AG04449 (cell line): ENCODE results near the gene ARL5C.
A peak's percentile ranks its signal among the peaks of the same experiment; 100 is the strongest.
"Not testable (repeated sequence)": the region's sequence is repeated elsewhere in the genome, so short reads cannot be mapped to it uniquely, and the experiment has no call there.

ENCODE experiments used
- CTCF ChIA-PET: fragments of 350-600 bp; formaldehyde crosslinking; extraction: SDS; loops from one replicate; lab custom pipeline; 2021; ENCODE audit warnings: antibody characterized with exemption; lab: Yijun Ruan, JAX
- POLR2A ChIA-PET: fragments of 400-600, 350-600 bp; formaldehyde crosslinking; extraction: SDS; loops from one replicate; lab custom pipeline; 2020; ENCODE audit warnings: antibody characterized with exemption, inconsistent platforms; lab: Yijun Ruan, JAX
- DNase-seq: peaks from one replicate; pipeline ENCODE4 v3.0.0-alpha.2; 2010; ENCODE audit warnings: low read depth, low spot score
- H3K4me3 ChIP-seq: 2 replicates; pipeline ENCODE4 v1.5.1; 2011; ENCODE audit warnings: low read depth, mild to moderate bottlenecking, control low read depth, low read length
- TF ChIP-seq, protein P1 (sequence below): IDR thresholded peaks from one replicate; pipeline ENCODE4 v1.5.1; 2011; ENCODE audit warnings: mild to moderate bottlenecking, moderate library complexity, low read length, control low read depth, inconsistent platforms; ENCODE audit not compliant: insufficient read depth; ENCODE audit errors: missing control alignments

ARL5C gene

DNA sequence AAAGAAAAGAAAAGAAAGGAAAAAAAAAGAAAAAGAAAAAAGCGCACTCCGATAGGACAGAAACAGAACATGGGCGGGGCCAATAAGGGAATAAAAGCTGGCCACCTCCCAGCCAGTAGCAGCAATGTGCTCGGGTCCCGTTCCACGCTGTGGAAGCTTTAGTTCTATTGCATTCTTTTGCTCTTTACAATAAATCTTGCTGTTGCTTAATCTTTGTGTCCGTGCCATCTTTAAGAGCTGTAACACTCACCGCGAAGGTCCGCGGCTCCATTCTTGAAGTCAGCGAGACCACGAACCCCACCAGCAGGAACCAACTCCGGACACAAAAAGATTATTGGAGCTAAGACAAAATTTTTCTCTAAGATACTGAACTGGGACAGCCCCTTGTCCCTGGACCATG lies 3.1 kb upstream of the ARL5C start:
- ChIA-PET POLR2A (no interaction called here), CTCF (interaction anchor here (1.0 to 2.1 kb wide), 6 partner anchors 10 to 186 kb away, joined by 3 to 9 read pairs (median 5); no protein-coding TSS in a partner anchor)
- TF ChIP-seq, protein P1, sequence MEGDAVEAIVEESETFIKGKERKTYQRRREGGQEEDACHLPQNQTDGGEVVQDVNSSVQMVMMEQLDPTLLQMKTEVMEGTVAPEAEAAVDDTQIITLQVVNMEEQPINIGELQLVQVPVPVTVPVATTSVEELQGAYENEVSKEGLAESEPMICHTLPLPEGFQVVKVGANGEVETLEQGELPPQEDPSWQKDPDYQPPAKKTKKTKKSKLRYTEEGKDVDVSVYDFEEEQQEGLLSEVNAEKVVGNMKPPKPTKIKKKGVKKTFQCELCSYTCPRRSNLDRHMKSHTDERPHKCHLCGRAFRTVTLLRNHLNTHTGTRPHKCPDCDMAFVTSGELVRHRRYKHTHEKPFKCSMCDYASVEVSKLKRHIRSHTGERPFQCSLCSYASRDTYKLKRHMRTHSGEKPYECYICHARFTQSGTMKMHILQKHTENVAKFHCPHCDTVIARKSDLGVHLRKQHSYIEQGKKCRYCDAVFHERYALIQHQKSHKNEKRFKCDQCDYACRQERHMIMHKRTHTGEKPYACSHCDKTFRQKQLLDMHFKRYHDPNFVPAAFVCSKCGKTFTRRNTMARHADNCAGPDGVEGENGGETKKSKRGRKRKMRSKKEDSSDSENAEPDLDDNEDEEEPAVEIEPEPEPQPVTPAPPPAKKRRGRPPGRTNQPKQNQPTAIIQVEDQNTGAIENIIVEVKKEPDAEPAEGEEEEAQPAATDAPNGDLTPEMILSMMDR: no peak
- no peak overlapping the region for H3K4me3 ChIP-seq
- no peak for DNase-seq

DNA sequence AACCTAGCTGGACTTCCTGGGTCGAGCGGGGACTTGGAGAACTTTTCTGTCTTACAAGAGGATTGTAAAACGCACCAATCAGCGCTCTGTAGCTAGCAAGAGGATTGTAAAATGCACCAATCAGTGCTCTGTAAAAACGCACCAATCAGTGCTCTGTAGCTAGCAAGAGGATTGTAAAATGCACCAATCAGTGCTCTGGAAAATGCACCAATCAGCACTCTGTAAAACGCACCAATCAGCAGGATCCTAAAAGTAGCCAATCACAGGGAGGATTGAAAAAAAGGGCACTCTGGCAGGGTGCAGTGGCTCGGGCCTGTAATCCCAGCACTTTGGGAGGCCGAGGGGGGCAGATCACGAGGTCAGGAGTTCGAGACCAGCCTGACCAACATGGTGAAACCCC lies 2.5 kb upstream of the ARL5C start:
- POLR2A ChIA-PET, DNase-seq, H3K4me3 ChIP-seq: not testable (repeated sequence)
- CTCF ChIA-PET: interaction anchor here (1.0 to 10.9 kb wide), 7 partner anchors 8 to 186 kb away, joined by 3 to 208 read pairs (median 7); partner anchors contain the start of gene PLXDC1

DNA sequence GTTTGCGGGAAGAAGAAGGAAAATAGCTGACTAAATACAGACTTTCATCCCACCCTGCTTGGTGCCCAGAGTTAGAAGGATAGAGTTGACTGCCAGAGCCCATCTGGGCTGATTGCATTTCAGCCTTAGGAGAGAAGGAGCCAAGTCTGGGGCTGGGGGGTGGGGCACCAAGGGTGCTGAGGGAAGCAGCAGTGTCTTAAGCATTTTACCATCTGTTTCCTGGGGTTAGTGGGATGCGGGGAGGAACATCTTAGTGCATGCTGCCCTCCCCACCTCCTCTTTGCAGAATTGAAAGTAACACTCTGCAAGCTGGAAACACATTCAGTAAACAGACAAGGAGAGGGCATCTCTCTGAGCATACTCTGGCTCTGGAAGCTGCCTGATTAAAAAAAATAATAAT lies 1.5 kb upstream of the ARL5C start:
- TF ChIP-seq, protein P1: no peak
- no peak overlapping the region for H3K4me3 ChIP-seq
- ChIA-PET CTCF (interaction anchor here (0.6 to 10.9 kb wide), 12 partner anchors 7 to 308 kb away, joined by 3 to 208 read pairs (median 4); partner anchors contain the start of gene PLXDC1), POLR2A (interaction anchor here (0.6 kb wide), 1 partner anchor 234 kb away, joined by 3 read pairs; no protein-coding TSS in a partner anchor)
- no peak for DNase-seq

DNA sequence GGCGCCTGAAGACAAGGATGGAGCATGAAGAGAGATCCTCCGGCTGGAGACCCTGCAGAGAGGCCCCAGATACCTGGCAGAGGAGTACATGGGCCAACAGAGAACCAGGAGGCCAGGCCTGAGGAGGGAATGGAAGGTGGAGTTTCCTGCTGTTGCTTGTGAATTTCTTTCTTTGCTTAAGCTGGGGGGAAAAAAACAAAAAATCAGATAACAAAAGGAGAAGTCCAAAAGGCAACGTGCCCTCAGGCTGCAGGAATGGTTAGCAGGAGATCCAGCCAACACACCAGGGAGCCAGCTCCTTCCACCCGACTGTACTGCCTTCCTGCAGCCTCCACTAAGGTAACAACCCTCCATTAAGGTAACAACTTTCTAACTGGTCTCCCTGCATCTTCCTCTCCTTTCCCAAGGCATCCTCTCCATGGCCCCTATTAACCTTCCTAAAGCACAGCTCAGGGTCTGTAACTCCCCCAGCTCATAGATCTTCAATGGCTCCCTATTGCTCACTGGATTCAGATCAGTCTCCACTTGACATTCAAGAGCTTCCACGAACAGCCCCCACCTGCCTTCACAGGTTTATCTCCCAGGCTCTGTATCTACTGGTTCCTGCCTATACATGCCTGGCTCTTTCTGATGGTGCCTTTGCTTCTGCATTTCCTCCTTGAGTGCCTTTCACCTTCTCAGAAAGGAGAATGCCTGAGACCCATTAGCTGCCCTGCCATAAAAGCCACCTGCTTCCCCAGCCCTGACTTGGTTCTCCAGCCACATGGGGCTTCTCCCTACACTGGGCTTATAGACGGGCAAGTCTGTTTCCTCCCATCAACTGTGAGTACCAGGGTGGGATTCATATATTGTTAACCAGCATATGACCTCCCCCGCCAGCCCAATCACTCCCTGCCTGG lies 725 bp upstream of the ARL5C start:
- ChIA-PET CTCF (interaction anchor here (0.7 to 10.9 kb wide), 14 partner anchors 9 to 286 kb away, joined by 3 to 208 read pairs (median 6); partner anchors contain the start of gene PLXDC1), POLR2A (interaction anchor here (0.6 kb wide), 1 partner anchor 234 kb away, joined by 3 read pairs; no protein-coding TSS in a partner anchor)
- no peak for DNase-seq
- TF ChIP-seq, protein P1: no peak
- no peak overlapping the region for H3K4me3 ChIP-seq

DNA sequence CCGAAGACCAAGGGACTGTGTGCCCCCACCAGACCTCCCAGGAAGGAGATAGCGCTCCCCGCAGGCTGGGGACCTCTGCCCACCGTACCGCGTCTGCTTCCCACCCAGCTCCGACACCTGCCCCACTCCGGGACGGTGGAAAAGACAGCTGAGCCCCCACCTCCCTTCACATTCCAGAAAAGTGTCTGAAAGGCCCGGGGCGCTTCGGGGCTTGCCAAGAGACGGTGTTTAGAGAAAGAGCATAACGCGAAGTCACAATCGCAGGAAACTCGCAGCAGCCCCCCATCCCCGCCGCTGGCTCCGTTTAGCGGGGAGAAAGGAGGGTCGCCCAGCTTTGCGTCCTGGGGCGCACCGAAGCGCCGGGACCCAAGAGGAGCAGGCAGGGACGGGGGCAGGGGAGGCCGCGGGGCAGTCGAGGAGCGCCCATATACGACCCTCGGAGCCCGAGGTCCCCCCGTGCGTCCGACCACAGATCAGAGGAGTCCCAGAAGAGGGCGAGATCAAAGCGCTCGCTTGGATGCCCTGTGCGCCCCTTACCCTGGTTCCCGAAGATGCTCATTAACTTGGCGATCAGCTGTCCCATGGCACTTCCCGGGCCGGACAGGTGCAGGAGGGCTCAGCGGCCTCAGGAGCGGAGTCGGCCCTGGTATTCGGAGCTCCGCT lies 652 bp downstream of the ARL5C start:
- H3K4me3 ChIP-seq: peak overlapping the region; percentile 55
- ChIA-PET POLR2A (interaction anchor here (0.6 to 1.6 kb wide), 4 partner anchors 8 to 312 kb away, joined by 3 to 5 read pairs (median 4); partner anchors contain the start of gene RPL23), CTCF (interaction anchor here (0.8 to 10.9 kb wide), 41 partner anchors 11 to 387 kb away, joined by 3 to 208 read pairs (median 5); partner anchors contain the start of genes CACNB1, PLXDC1 and RPL19)
- DNase-seq: no peak
- TF ChIP-seq, protein P1: no peak

DNA sequence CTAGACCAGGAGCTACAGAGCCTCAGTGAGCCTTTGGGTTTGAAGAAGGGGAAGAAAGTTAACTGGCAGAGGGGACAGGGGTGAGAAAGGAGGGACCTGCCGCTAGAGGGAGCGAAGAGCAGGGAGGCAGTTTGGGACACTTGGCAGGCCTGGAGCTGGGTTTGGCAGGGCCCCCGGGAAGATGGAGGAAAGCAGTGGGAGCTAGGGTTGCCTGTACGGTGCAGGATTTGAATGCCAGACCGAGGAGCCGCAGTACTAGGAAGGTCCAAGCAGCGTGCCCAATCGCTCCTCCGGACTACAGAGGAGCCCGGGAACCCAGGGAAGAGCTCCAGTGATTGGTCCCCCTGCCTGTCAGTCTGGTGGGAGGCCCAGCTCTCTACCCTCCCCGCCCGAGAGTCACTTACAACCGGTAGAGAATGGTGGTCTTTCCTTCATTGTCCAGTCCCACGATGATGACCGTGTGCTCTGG lies 1.3 kb downstream of the ARL5C start:
- peak overlapping the region; percentile 55 for H3K4me3 ChIP-seq
- TF ChIP-seq, protein P1: peak; percentile 93
- ChIA-PET POLR2A (interaction anchor here (0.6 to 1.6 kb wide), 4 partner anchors 9 to 311 kb away, joined by 3 to 5 read pairs (median 4); partner anchors contain the start of gene RPL23), CTCF (interaction anchor here (0.8 to 10.9 kb wide), 45 partner anchors 11 to 470 kb away, joined by 3 to 208 read pairs (median 5); partner anchors contain the start of genes CACNB1, PLXDC1, RPL19 and STAC2)
- no peak for DNase-seq
